NT2/D1 (cell line): ENCODE data around the gene ATP5F1E.
"Not testable (repeated sequence)": the region's sequence is repeated elsewhere in the genome, so short reads cannot be mapped to it uniquely, and the experiment has no call there.

Experiments used
- DNase-seq: peaks from one replicate; pipeline ENCODE4 v3.0.0-alpha.2; 2011; ENCODE audit warnings: low read depth, low spot score
- H3K27me3 ChIP-seq: 2 replicates; pipeline ENCODE4 v1.6.0; 2011; ENCODE audit warnings: mild to moderate bottlenecking; ENCODE audit not compliant: insufficient read length, insufficient read depth
- H3K36me3 ChIP-seq: 2 replicates; pipeline ENCODE4 v1.6.1; 2011; ENCODE audit warnings: mild to moderate bottlenecking, low read length, mixed read lengths; ENCODE audit not compliant: insufficient read depth, insufficient read length
- H3K4me1 ChIP-seq: 2 replicates; pipeline ENCODE4 v1.5.1; 2011; ENCODE audit not compliant: insufficient read depth, insufficient read length
- H3K4me3 ChIP-seq: 2 replicates; pipeline ENCODE4 v1.5.1; 2011; ENCODE audit warnings: low read depth; ENCODE audit not compliant: insufficient read length
- H3K9ac ChIP-seq: 2 replicates; pipeline ENCODE4 v1.6.0; 2011; ENCODE audit warnings: low read depth; ENCODE audit not compliant: insufficient read length
- H3K9me3 ChIP-seq: 2 replicates; pipeline ENCODE4 v1.5.1; 2011; ENCODE audit warnings: mild to moderate bottlenecking, low read length; ENCODE audit not compliant: insufficient read depth
- SUZ12 ChIP-seq: IDR thresholded peaks from 2 replicates; pipeline ENCODE4 v1.6.1; 2011; ENCODE audit not compliant: insufficient read length, insufficient read depth; ENCODE audit errors: extremely low read depth
- YY1 ChIP-seq: IDR thresholded peaks from 2 replicates; pipeline ENCODE4 v1.6.1; 2011; ENCODE audit not compliant: insufficient read length, insufficient read depth
- ZNF274 ChIP-seq: IDR thresholded peaks from 2 replicates; pipeline ENCODE4 v1.6.1; 2011; ENCODE audit warnings: mild to moderate bottlenecking, low read depth, low read length

Gene ATP5F1E

DNA sequence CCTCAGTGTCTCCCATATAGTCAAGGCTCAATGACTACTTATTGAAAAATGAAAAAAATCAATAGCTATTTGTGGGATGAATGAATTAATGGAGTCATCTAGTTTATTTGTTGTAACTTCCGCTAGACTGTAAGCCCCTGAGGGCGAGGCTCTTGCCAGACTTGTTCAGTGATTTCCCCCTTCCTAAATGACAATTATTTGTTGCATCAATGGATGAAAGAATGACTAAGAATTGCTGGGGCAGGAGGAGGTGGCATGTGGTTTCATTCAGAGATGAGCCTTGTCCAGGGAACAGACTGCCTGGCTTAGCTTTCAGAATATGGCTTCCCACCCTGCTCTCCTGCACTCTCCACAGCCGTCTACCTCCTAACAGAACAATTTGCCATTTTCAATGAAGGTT, 11.6 kb upstream of the ATP5F1E start:
- peak overlapping the region; percentile 72 for H3K9ac ChIP-seq
- no peak for DNase-seq

GRCh38 chr20:59042796-59043631, 10.9 kb upstream of the ATP5F1E start:
- H3K4me1 ChIP-seq = peaks cover 4% of the 10 kb centered on the region
- no peak for TF ChIP-seq SUZ12
- no peak for TF ChIP-seq YY1
- TF ChIP-seq ZNF274 = no peak
- no peaks in the 10 kb centered on the region for H3K9me3 ChIP-seq
- peak overlapping the region; percentile 83 for H3K4me3 ChIP-seq
- H3K27me3 ChIP-seq = no peaks in the 10 kb centered on the region
- H3K9ac ChIP-seq = peak overlapping the region; percentile 72
- peaks cover 30% of the 10 kb centered on the region for H3K36me3 ChIP-seq
- peak; percentile 81 for DNase-seq

More for the DNA sequence above, 11.6 kb upstream of the ATP5F1E start:
- TF ChIP-seq ZNF274 (no peak), SUZ12 (no peak), YY1 (no peak)
- Histone ChIP-seq H3K4me3 (no peak overlapping the region), H3K36me3 (peaks cover 25% of the 10 kb centered on the region), H3K4me1 (peaks cover 4% of the 10 kb centered on the region), H3K9me3 (no peaks in the 10 kb centered on the region), H3K27me3 (no peaks in the 10 kb centered on the region)

- Histone ChIP-seq H3K4me1 (peaks cover 4% of the 10 kb centered on the region), H3K9ac (peak within 1 kb of the TSS; percentile 72), H3K36me3 (peaks cover 37% of the 10 kb centered on the region), H3K9me3 (no peaks in the 10 kb centered on the region), H3K4me3 (peak within 1 kb of the TSS; percentile 83), H3K27me3 (no peaks in the 10 kb centered on the region)
- DNase-seq = no peak
- no peak for TF ChIP-seq YY1
Observed at GRCh38 chr20:59042151-59042795, 10.1 kb upstream of the ATP5F1E start, which contains the start of gene PRELID3B. PRELID3B (minus strand) TSS chr20:59042786; CDS start chr20:59042730, 56 bp downstream.

DNA sequence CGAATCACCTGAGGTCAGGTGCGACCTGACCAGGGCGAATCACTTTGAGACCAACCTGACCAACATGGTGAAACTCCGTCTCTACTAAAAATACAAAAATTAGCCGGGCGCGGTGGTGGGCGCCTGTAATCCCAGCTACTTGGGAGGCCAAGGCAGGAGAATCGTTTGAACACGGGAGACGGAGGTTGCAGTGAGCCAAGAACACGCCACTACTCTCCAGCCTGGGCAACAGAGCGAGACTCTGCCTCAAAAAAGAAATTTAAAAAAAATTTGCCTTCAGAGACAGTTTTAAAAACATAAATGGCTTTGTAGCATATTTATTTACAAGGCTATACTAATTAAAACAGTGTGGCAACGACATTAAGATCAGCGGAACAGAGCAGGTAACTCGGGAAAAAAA, 9.4 kb upstream of the ATP5F1E start:
- H3K9me3 ChIP-seq, DNase-seq, H3K9ac ChIP-seq, H3K4me1 ChIP-seq, H3K27me3 ChIP-seq: not testable (repeated sequence)
- Histone ChIP-seq H3K4me3 (peak overlapping the region; percentile 83), H3K36me3 (peaks cover 45% of the 10 kb centered on the region)

DNA sequence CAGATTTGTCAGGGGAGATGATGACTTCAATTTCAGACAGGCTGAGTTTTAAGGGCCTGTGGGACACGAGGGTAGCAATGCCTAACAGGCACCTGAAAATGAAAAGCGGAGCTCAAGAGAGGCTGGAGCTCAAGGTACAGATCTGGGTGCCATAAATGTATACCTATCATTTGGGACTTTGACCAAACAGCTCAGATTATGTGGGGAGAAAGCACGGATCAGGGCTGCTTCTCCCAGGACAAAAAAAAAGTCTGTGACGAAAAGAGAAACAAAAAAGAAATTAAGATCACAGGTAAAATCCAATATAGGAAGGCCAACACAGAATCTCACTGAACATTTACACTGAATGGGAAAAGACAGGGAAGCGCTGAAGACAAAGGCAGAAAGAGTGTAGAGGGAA, 8.5 kb upstream of the ATP5F1E start:
- H3K4me1 ChIP-seq = peaks cover 4% of the 10 kb centered on the region
- H3K9ac ChIP-seq = no peak overlapping the region
- no peaks in the 10 kb centered on the region for H3K27me3 ChIP-seq
- no peaks in the 10 kb centered on the region for H3K9me3 ChIP-seq
- H3K4me3 ChIP-seq = no peak overlapping the region
- TF ChIP-seq YY1 (no peak), ZNF274 (no peak), SUZ12 (no peak)
- DNase-seq = no peak
- H3K36me3 ChIP-seq = peaks cover 53% of the 10 kb centered on the region

DNA sequence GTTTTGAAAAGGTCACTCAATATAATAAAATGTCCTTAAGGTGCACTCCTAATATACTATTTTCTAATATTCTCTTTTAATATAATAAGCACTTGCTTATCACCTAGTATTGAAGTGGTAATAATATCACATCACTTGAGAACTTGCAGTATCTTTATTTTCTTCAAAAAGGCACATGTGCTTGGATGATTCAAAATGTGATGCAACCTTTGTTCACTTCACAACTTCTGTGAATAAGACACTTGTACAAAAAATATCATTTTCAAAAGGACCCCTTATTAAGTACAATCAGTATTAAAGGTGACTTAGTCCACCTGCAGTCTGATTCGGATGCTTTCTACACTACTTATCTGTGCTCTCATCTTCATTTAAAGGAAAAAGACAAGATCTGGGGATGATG, 7.1 kb upstream of the ATP5F1E start:
- no peaks in the 10 kb centered on the region for H3K9me3 ChIP-seq
- H3K4me3 ChIP-seq = no peak overlapping the region
- TF ChIP-seq SUZ12 = no peak
- TF ChIP-seq YY1 = no peak
- no peak for TF ChIP-seq ZNF274
- H3K27me3 ChIP-seq = no peaks in the 10 kb centered on the region
- H3K36me3 ChIP-seq = peaks cover 67% of the 10 kb centered on the region
- H3K4me1 ChIP-seq = peaks cover 4% of the 10 kb centered on the region
- DNase-seq = no peak
- H3K9ac ChIP-seq = no peak overlapping the region

- H3K36me3 ChIP-seq = peaks cover 73% of the 10 kb centered on the region
- no peak for TF ChIP-seq YY1
- TF ChIP-seq ZNF274 = no peak
- TF ChIP-seq SUZ12 = no peak
Observed at GRCh38 chr20:59037386-59037785, 5.3 kb upstream of the ATP5F1E start.

More at GRCh38 chr20:59037386-59037785, 5.3 kb upstream of the ATP5F1E start:
- Histone ChIP-seq H3K9me3 (no peaks in the 10 kb centered on the region), H3K4me1 (no peaks in the 10 kb centered on the region), H3K27me3 (no peaks in the 10 kb centered on the region), H3K9ac (no peak overlapping the region), H3K4me3 (no peak overlapping the region)
- no peak for DNase-seq
